ENCODE measurements around the gene TAAR8. TPM values are rescaled to one million over a fixed set of nuclear protein-coding genes. Genes with fewer than 3 reads are reported as not detected.

Gene TAAR8
- total RNA-seq = not detected

- no peak within 1 kb of the TSS for H3K27ac ChIP-seq
- intact Hi-C loops (cut with DNase I) = no loop called here
These were observed at the start of gene TAAR8 for GRCh38 chr6:132552372-132552771. TAAR8 (plus strand) TSS chr6:132552672; CDS start chr6:132552693, 21 bp downstream.

GRCh38 chr6:132504757-132505156 is 47.7 kb upstream of the TAAR8 start:
- TF ChIP-seq POLR2AphosphoS5 (IDR thresholded peaks at IDR 0.05; ENCODE audit: insufficient read depth in 1 of 2, low read depth in 1 of 2) (no peak), POLR2A (IDR thresholded peaks at IDR 0.05) (no peak), CTCF (IDR thresholded peaks at IDR 0.05) (no peak)

More at GRCh38 chr6:132552372-132552771, at the start of gene TAAR8:
- H3K4me3 ChIP-seq = no peak within 1 kb of the TSS
- no peaks in the 10 kb centered on the region for H3K27me3 ChIP-seq
- TF ChIP-seq POLR2A (IDR thresholded peaks at IDR 0.05) (no peak), CTCF (IDR thresholded peaks at IDR 0.05) (no peak), POLR2AphosphoS5 (IDR thresholded peaks at IDR 0.05; ENCODE audit: insufficient read depth in 1 of 2, low read depth in 1 of 2) (no peak)
- H3K4me1 ChIP-seq = no peaks in the 10 kb centered on the region
- H3K9me3 ChIP-seq = no peaks in the 10 kb centered on the region
- DNase-seq (ENCODE audit: extremely low spot score in 2 of 2) = no peak
- no peaks in the 10 kb centered on the region for H3K36me3 ChIP-seq

GRCh38 chr6:132505158-132505557 is 47.3 kb upstream of the TAAR8 start:
- no peaks in the 10 kb centered on the region for H3K27me3 ChIP-seq
- DNase-seq (ENCODE audit: extremely low spot score in 2 of 2) = no peak
- intact Hi-C loops (cut with DNase I) = no loop called here
- H3K36me3 ChIP-seq = peaks cover 0 to 22% of the 10 kb centered on the region in 2 donors
- H3K27ac ChIP-seq = no peak overlapping the region
- TF ChIP-seq POLR2A (IDR thresholded peaks at IDR 0.05) (no peak), POLR2AphosphoS5 (IDR thresholded peaks at IDR 0.05; ENCODE audit: insufficient read depth in 1 of 2, low read depth in 1 of 2) (no peak), CTCF (IDR thresholded peaks at IDR 0.05) (no peak)
- no peaks in the 10 kb centered on the region for H3K9me3 ChIP-seq
- H3K4me3 ChIP-seq = no peak overlapping the region
- peaks cover 52% of the 10 kb centered on the region for H3K4me1 ChIP-seq

More at GRCh38 chr6:132504757-132505156, 47.7 kb upstream of the TAAR8 start:
- no peak overlapping the region for H3K27ac ChIP-seq
- no peak for DNase-seq (ENCODE audit: extremely low spot score in 2 of 2)
- no peaks in the 10 kb centered on the region for H3K9me3 ChIP-seq
- intact Hi-C loops (cut with DNase I) = no loop called here
- peaks cover 53% of the 10 kb centered on the region for H3K4me1 ChIP-seq
- peaks cover 0 to 22% of the 10 kb centered on the region in 2 donors for H3K36me3 ChIP-seq
- no peaks in the 10 kb centered on the region for H3K27me3 ChIP-seq
- no peak overlapping the region for H3K4me3 ChIP-seq

- intact Hi-C loops (cut with DNase I) = no loop called here
These were observed 46.0 kb upstream of the TAAR8 start for GRCh38 chr6:132506461-132506860.

More at GRCh38 chr6:132506461-132506860, 46.0 kb upstream of the TAAR8 start:
- Histone ChIP-seq H3K9me3 (no peaks in the 10 kb centered on the region), H3K4me1 (peaks cover 58% of the 10 kb centered on the region), H3K36me3 (peaks cover 0 to 14% of the 10 kb centered on the region in 2 donors), H3K27ac (no peak overlapping the region), H3K27me3 (no peaks in the 10 kb centered on the region), H3K4me3 (no peak overlapping the region)
- no peak for DNase-seq (ENCODE audit: extremely low spot score in 2 of 2)
- TF ChIP-seq POLR2AphosphoS5 (IDR thresholded peaks at IDR 0.05; ENCODE audit: insufficient read depth in 1 of 2, low read depth in 1 of 2) (no peak), POLR2A (IDR thresholded peaks at IDR 0.05) (no peak), CTCF (IDR thresholded peaks at IDR 0.05) (no peak)

Measured in vagina (tissue), 2 donors.